Subcutaneous abdominal adipose tissue (tissue), 5 donors: ENCODE measurements around the gene LAMB1.

Experiments used
- H3K27ac ChIP-seq: one replicate; pipeline ENCODE4 v1.7.0; 2013; ENCODE audit warnings: low read depth, mild to moderate bottlenecking, inconsistent platforms, low read length, moderate library complexity
- H3K27me3 ChIP-seq, 5 donors: one replicate each; pipeline ENCODE4 v1.7.0; 2013; ENCODE audit warnings: low read length in 5 of 5, inconsistent platforms in 1 of 5; ENCODE audit not compliant: control insufficient read depth in 5 of 5, insufficient read depth in 4 of 5
- H3K36me3 ChIP-seq, 5 donors: one replicate each; pipeline ENCODE4 v1.7.0; 2013; ENCODE audit warnings: low read length in 5 of 5; ENCODE audit not compliant: control insufficient read depth in 5 of 5, insufficient read depth in 5 of 5
- H3K4me1 ChIP-seq, 5 donors: one replicate each; pipeline ENCODE4 v1.7.0; 2013; ENCODE audit warnings: low read length in 5 of 5, mild to moderate bottlenecking in 3 of 5, moderate library complexity in 1 of 5; ENCODE audit not compliant: control insufficient read depth in 5 of 5, insufficient read depth in 5 of 5
- H3K4me3 ChIP-seq, 5 donors: one replicate each; pipeline ENCODE4 v1.7.0; 2013; ENCODE audit warnings: low read length in 5 of 5, low read depth in 1 of 5
- H3K9ac ChIP-seq, 5 donors: one replicate each; pipeline ENCODE4 v1.7.0; 2013; ENCODE audit warnings: low read length in 5 of 5, mild to moderate bottlenecking in 4 of 5, moderate library complexity in 3 of 5
- H3K9me3 ChIP-seq, 5 donors: one replicate each; pipeline ENCODE4 v1.7.0; 2013; ENCODE audit warnings: low read length in 5 of 5; ENCODE audit not compliant: control insufficient read depth in 5 of 5
- donor health status: healthy.
- donor health status: healthy.
- donor health status: healthy.
- donor health status: healthy.
- donor health status: healthy.

LAMB1 gene

GRCh38 chr7:108000875-108001763 is 1.8 kb downstream of the LAMB1 start:
- peaks cover 0 to 16% (median 5%) of the 10 kb centered on the region in 5 donors for H3K36me3 ChIP-seq
- peak overlapping the region; percentile 73 to 94 (median 84) for H3K4me3 ChIP-seq
- H3K9ac ChIP-seq, result peak overlapping the region in 3 of 5 donors; percentile 63 to 79 (median 73)
- H3K4me1 ChIP-seq, result peaks cover 0 to 56% (median 41%) of the 10 kb centered on the region in 5 donors
- peak overlapping the region; percentile 84 for H3K27ac ChIP-seq
- H3K27me3 ChIP-seq, result peaks cover 0 to 2% (median 0%) of the 10 kb centered on the region in 5 donors
- no peaks in the 10 kb centered on the region for H3K9me3 ChIP-seq

GRCh38 chr7:107999779-108000560 is 3.0 kb downstream of the LAMB1 start:
- Histone ChIP-seq H3K9me3 (no peaks in the 10 kb centered on the region), H3K4me1 (peaks cover 4 to 66% (median 48%) of the 10 kb centered on the region in 5 donors), H3K27me3 (peaks cover 0 to 2% (median 0%) of the 10 kb centered on the region in 5 donors), H3K9ac (peak overlapping the region in 1 of 5 donors; percentile 20), H3K36me3 (peaks cover 0 to 16% (median 5%) of the 10 kb centered on the region in 5 donors), H3K4me3 (peak overlapping the region in 2 of 5 donors; percentile 7 to 16), H3K27ac (peak overlapping the region; percentile 84)

- Histone ChIP-seq H3K27ac (peak overlapping the region; percentile 84), H3K27me3 (peaks cover 0 to 2% (median 0%) of the 10 kb centered on the region in 5 donors), H3K9ac (no peak overlapping the region), H3K36me3 (peaks cover 0 to 25% (median 5%) of the 10 kb centered on the region in 5 donors), H3K4me1 (peaks cover 4 to 63% (median 41%) of the 10 kb centered on the region in 5 donors), H3K4me3 (peak overlapping the region in 1 of 5 donors; percentile 16), H3K9me3 (no peaks in the 10 kb centered on the region)
Observed at GRCh38 chr7:107998660-107999480, 4.1 kb downstream of the LAMB1 start.

- Histone ChIP-seq H3K27ac (no peak overlapping the region), H3K4me1 (peaks cover 4 to 61% (median 37%) of the 10 kb centered on the region in 5 donors), H3K9ac (no peak overlapping the region), H3K9me3 (no peaks in the 10 kb centered on the region), H3K4me3 (no peak overlapping the region), H3K27me3 (peaks cover 0 to 2% (median 0%) of the 10 kb centered on the region in 5 donors), H3K36me3 (peaks cover 0 to 32% (median 11%) of the 10 kb centered on the region in 5 donors)
Observed at GRCh38 chr7:107998150-107998549, 4.8 kb downstream of the LAMB1 start.

- Histone ChIP-seq H3K9ac (peak overlapping the region in 1 of 5 donors; percentile 4), H3K9me3 (no peaks in the 10 kb centered on the region), H3K4me1 (peaks cover 4 to 46% (median 19%) of the 10 kb centered on the region in 5 donors), H3K27ac (peak overlapping the region; percentile 15), H3K4me3 (no peak overlapping the region), H3K27me3 (no peaks in the 10 kb centered on the region), H3K36me3 (peaks cover 0 to 38% (median 13%) of the 10 kb centered on the region in 5 donors)
Observed at GRCh38 chr7:107996072-107996882, 6.7 kb downstream of the LAMB1 start.

- H3K9me3 ChIP-seq, result no peaks in the 10 kb centered on the region
- H3K36me3 ChIP-seq, result peaks cover 0 to 38% (median 13%) of the 10 kb centered on the region in 5 donors
- no peak overlapping the region for H3K4me3 ChIP-seq
- H3K4me1 ChIP-seq, result peaks cover 4 to 45% (median 14%) of the 10 kb centered on the region in 5 donors
- no peaks in the 10 kb centered on the region for H3K27me3 ChIP-seq
- H3K27ac ChIP-seq, result peak overlapping the region; percentile 46
- peak overlapping the region in 1 of 5 donors; percentile 4 for H3K9ac ChIP-seq
Observed at GRCh38 chr7:107995184-107996071, 7.5 kb downstream of the LAMB1 start.

- Histone ChIP-seq H3K9ac (no peak overlapping the region), H3K4me3 (no peak overlapping the region), H3K27ac (peak overlapping the region; percentile 46), H3K9me3 (no peaks in the 10 kb centered on the region), H3K4me1 (peaks cover 7 to 44% (median 18%) of the 10 kb centered on the region in 5 donors), H3K27me3 (no peaks in the 10 kb centered on the region), H3K36me3 (peaks cover 0 to 38% (median 13%) of the 10 kb centered on the region in 5 donors)
Observed at GRCh38 chr7:107994421-107995030, 8.4 kb downstream of the LAMB1 start.

- H3K27ac ChIP-seq, result peak overlapping the region; percentile 46
- H3K36me3 ChIP-seq, result peaks cover 0 to 38% (median 13%) of the 10 kb centered on the region in 5 donors
- H3K4me1 ChIP-seq, result peaks cover 10 to 44% (median 24%) of the 10 kb centered on the region in 5 donors
Observed at GRCh38 chr7:107993891-107994291, 9.1 kb downstream of the LAMB1 start.

More at GRCh38 chr7:107993891-107994291, 9.1 kb downstream of the LAMB1 start:
- Histone ChIP-seq H3K4me3 (no peak overlapping the region), H3K27me3 (no peaks in the 10 kb centered on the region), H3K9ac (no peak overlapping the region), H3K9me3 (no peaks in the 10 kb centered on the region)
